ENCODE results near the gene TSPAN33.

TSPAN33 gene

DNA sequence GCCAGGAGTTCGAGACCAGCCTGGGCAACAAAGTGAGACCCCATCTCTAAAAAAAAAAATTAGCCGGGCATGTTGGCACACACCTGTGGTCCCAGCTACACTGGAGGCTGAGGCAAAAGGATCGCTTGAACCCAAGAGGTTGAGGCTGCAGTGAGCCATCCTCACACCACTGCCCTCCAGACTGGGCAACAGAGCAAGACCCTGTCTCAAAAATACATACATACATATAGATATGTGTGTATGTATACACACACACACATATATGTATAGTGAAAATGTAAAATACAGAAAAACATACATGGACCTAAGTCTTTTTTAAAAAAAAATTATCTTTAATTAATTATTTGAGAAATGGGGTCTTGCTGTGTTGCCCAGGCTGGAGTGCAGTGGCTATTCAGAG lies 49.4 kb downstream of the TSPAN33 start:
- no peak overlapping the region for H3K27ac ChIP-seq
- TF ChIP-seq, protein P1, sequence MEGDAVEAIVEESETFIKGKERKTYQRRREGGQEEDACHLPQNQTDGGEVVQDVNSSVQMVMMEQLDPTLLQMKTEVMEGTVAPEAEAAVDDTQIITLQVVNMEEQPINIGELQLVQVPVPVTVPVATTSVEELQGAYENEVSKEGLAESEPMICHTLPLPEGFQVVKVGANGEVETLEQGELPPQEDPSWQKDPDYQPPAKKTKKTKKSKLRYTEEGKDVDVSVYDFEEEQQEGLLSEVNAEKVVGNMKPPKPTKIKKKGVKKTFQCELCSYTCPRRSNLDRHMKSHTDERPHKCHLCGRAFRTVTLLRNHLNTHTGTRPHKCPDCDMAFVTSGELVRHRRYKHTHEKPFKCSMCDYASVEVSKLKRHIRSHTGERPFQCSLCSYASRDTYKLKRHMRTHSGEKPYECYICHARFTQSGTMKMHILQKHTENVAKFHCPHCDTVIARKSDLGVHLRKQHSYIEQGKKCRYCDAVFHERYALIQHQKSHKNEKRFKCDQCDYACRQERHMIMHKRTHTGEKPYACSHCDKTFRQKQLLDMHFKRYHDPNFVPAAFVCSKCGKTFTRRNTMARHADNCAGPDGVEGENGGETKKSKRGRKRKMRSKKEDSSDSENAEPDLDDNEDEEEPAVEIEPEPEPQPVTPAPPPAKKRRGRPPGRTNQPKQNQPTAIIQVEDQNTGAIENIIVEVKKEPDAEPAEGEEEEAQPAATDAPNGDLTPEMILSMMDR (conservative IDR thresholded peaks at IDR 0.05), result no peak

DNA sequence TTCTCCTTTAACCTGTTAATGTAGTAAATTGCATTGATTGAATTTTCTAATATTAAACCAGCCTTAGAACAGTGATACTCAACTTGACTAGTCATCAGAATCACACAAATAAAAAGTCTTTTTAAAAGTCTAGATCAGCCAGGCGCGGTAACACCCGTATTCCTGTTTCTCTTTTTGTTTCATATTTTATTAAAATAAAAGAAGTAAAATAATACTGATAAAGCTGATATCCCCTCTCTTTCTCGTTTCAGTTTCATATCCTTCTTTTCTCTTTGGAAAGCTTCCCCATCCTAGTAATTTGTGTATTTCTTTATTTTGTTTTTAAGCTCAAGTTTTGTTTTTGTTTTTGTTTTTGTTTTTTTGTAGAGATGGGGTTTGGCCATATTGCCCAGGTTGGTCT lies 53.3 kb downstream of the TSPAN33 start:
- TF ChIP-seq, protein P1 (conservative IDR thresholded peaks at IDR 0.05), result no peak
- no peak overlapping the region for H3K27ac ChIP-seq

DNA sequence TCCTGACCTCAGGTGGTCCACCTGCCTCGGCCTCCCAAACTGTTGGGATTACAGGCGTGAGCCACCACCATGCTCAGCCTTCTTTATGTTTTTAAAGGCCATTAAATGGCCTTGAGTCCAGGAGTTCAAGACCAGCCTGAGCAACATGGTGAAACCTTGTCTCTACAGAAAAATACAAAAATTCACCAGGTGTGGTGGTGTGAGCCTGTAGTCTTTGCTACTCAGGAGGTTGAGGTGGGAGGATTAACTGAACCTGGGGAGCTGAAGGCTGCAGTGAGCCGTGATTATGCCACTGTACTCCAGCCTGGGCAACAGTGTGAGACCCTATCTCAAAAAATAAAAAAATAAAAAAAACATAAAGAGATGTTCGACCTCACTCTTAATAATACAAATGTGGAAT lies 54.9 kb downstream of the TSPAN33 start:
- TF ChIP-seq, protein P1 (conservative IDR thresholded peaks at IDR 0.05), result no peak
- H3K27ac ChIP-seq, result no peak overlapping the region

DNA sequence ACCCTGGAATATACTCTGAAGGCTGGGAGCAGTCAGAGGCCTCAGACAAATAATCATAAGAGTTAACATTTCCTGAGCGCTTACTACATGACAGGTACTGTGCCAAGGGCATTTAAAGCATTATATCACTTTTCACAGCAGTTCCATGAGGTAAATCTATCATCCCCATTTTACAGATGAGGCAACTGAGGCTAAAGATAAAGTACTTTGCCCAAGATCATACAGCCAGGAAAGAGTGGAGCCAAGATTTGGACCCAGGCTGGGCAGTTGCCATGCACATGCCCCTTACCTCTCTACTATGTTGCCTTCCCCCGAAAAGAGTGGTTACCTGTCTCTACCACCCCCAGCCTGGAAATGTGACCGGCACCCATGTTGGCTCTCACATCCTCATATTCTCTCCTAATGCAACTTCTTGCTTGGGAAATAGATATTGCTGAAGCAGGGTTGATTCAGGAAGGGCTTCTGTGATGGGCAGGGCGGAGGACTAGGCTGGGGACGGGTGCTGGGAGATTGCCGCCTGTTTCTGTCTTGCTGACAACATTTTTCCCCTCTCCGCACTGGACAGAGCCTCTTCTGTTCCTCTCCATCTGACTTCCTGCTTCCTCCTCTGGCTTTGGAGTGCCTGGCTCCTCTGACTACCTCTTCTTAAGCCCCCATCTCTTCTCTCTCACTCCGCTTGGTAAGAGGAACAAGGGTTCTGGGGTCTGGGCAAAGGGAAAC lies 57.7 kb downstream of the TSPAN33 start:
- no peak overlapping the region for H3K27ac ChIP-seq
- TF ChIP-seq, protein P1 (conservative IDR thresholded peaks at IDR 0.05), result no peak

DNA sequence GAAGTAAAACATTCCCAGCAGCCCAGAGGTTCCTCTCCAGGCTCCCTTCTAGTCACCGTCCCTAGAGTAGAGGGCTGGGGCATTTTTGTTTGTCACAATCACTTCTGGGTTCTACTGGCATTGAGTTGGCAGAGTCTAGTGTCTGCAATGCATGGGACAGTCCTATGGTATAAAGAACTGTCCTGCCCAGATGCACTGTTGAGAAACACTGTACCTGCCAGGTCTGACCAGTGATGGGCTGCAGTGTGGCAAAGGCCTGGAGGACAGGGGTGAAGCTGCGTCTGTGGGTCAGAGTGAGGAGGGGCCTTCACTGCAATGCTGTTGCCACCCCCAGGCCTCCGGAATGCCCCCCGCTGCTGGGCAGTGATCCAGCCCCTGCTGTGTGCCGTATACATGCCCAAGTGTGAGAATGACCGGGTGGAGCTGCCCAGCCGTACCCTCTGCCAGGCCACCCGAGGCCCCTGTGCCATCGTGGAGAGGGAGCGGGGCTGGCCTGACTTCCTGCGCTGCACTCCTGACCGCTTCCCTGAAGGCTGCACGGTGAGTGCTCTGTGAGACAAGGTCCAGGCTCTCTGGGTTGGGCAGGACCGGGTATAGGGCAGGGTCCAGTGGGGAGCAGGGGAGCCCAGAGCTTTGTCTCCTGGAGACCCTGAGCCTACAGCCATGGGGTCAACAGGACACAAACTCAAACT lies 58.7 kb downstream of the TSPAN33 start:
- TF ChIP-seq, protein P1 (conservative IDR thresholded peaks at IDR 0.05), result no peak
- H3K27ac ChIP-seq, result no peak overlapping the region

DNA sequence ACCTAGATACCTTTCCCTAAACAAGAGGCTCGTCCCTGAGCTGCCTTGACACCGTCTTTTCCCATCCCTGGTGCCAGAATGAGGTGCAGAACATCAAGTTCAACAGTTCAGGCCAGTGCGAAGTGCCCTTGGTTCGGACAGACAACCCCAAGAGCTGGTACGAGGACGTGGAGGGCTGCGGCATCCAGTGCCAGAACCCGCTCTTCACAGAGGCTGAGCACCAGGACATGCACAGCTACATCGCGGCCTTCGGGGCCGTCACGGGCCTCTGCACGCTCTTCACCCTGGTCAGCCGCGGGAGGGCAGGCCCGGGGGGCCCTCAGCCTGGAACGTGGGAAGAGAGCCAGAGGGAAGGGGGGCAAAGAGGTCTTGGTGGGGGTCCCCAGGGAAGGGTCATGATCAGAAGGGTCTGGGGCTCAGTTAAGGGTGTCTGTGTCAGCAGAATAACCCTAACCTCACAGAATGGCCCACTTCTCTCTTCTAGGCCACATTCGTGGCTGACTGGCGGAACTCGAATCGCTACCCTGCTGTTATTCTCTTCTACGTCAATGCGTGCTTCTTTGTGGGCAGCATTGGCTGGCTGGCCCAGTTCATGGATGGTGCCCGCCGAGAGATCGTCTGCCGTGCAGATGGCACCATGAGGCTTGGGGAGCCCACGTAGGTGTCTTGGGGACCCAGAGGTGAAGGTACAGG lies 60.8 kb downstream of the TSPAN33 start:
- H3K27ac ChIP-seq, result no peak overlapping the region
- TF ChIP-seq, protein P1 (conservative IDR thresholded peaks at IDR 0.05), result no peak
